GM23338 (cell line): ENCODE data around the gene WFDC11.
"Not testable (repeated sequence)": the region's sequence is repeated elsewhere in the genome, so short reads cannot be mapped to it uniquely, and the experiment has no call there.

Experiments used
- CTCF ChIP-seq, 2 experiments: fragments of 200-600 bp in 1 of 2; sonication (generic) in 1 of 2; conservative IDR thresholded peaks; 2 replicates each; pipeline versions ENCODE4 v1.5.1 to v1.6.1; 2016 to 2017; ENCODE audit warnings: antibody characterized with exemption in 2 of 2, low read depth in 2 of 2, mild to moderate bottlenecking in 2 of 2, moderate library complexity in 1 of 2
- ETS1 ChIP-seq: IDR thresholded peaks from 2 replicates; pipeline ENCODE4 v1.6.1; 2016; ENCODE audit warnings: antibody characterized with exemption
- EZH2 ChIP-seq: fragments of 200-600 bp; sonication (generic); IDR thresholded peaks from one replicate; pipeline ENCODE4 v1.8.0; 2017; ENCODE audit warnings: antibody characterized with exemption, mild to moderate bottlenecking, low read depth; ENCODE audit not compliant: unreplicated experiment
- REST ChIP-seq: IDR thresholded peaks from one replicate; pipeline ENCODE4 v1.6.1; 2018; ENCODE audit warnings: antibody characterized with exemption; ENCODE audit not compliant: unreplicated experiment

GRCh38 chr20:45645869-45646268 is 24.2 kb downstream of the WFDC11 start:
- TF ChIP-seq ETS1; EZH2; CTCF (conservative IDR thresholded peaks at IDR 0.05; ENCODE audit: low read depth in 2 of 2); REST: not testable (repeated sequence)
